Neuronal stem cell (in vitro differentiated cells): ENCODE data around the gene VSIR.

Experiments
- DNase-seq: peaks from one replicate; pipeline ENCODE4 v3.0.0-alpha.2; 2013; ENCODE audit warnings: low spot score
- H2AFZ ChIP-seq: one replicate; pipeline ENCODE4 v1.6.1; 2013; ENCODE audit warnings: mild to moderate bottlenecking, low read length, inconsistent platforms
- H2AK5ac ChIP-seq: 2 replicates; pipeline ENCODE4 v1.6.1; 2013; ENCODE audit warnings: low read depth, mild to moderate bottlenecking, inconsistent platforms, low read length, moderate library complexity, mixed read lengths
- H2BK120ac ChIP-seq: 2 replicates; pipeline ENCODE4 v1.6.1; 2013; ENCODE audit warnings: low read depth, mild to moderate bottlenecking, inconsistent platforms, low read length, moderate library complexity, mixed read lengths
- H2BK12ac ChIP-seq: one replicate; pipeline ENCODE4 v1.6.1; 2013; ENCODE audit warnings: low read length, inconsistent platforms
- H2BK15ac ChIP-seq: 2 replicates; pipeline ENCODE4 v1.6.1; 2013; ENCODE audit warnings: mild to moderate bottlenecking, low read length, inconsistent platforms, mixed read lengths
- H2BK5ac ChIP-seq: one replicate; pipeline ENCODE4 v1.6.1; 2013; ENCODE audit warnings: inconsistent platforms, mild to moderate bottlenecking, low read length, moderate library complexity
- H3K14ac ChIP-seq: one replicate; pipeline ENCODE4 v1.6.1; 2013; ENCODE audit warnings: low read length, inconsistent platforms
- H3K18ac ChIP-seq: 2 replicates; pipeline ENCODE4 v1.6.1; 2013; ENCODE audit warnings: low read length, inconsistent platforms
- H3K23ac ChIP-seq: 2 replicates; pipeline ENCODE4 v1.6.1; 2013; ENCODE audit warnings: low read depth, mild to moderate bottlenecking, mixed read lengths, low read length, inconsistent platforms; ENCODE audit not compliant: poor library complexity
- H3K27ac ChIP-seq: replicated peaks from 3 replicates; pipeline ENCODE4 v1.5.1; 2013; ENCODE audit warnings: low read length, inconsistent platforms
- H3K27me3 ChIP-seq, 3 experiments: 2 replicates each; pipeline ENCODE4 v1.6.1; 2013; ENCODE audit warnings: low read length in 3 of 3, mild to moderate bottlenecking in 2 of 3, inconsistent platforms in 1 of 3, low read depth in 1 of 3, mixed read lengths in 1 of 3, moderate library complexity in 1 of 3; ENCODE audit not compliant: control insufficient read depth in 3 of 3, insufficient read depth in 3 of 3
- H3K36me3 ChIP-seq, 2 donors: replicated peaks in 1 of 2; 2 replicates each; pipeline ENCODE4 v1.6.1; 2013; ENCODE audit warnings: low read length in 2 of 2; ENCODE audit not compliant: control insufficient read depth in 2 of 2, insufficient read depth in 2 of 2
- H3K4ac ChIP-seq: 2 replicates; pipeline ENCODE4 v1.6.1; 2013; ENCODE audit warnings: inconsistent platforms, mild to moderate bottlenecking, low read length, moderate library complexity
- H3K4me1 ChIP-seq, 2 donors: 1 replicate in 1 of 2; 2 replicates in 1 of 2; pipeline ENCODE4 v1.6.1; 2013; ENCODE audit warnings: low read length in 2 of 2, low read depth in 1 of 2; ENCODE audit not compliant: control insufficient read depth in 2 of 2, insufficient read depth in 1 of 2
- H3K4me2 ChIP-seq: one replicate; pipeline ENCODE4 v1.6.1; 2013; ENCODE audit warnings: mild to moderate bottlenecking, low read length, inconsistent platforms; ENCODE audit not compliant: insufficient read depth, poor library complexity, severe bottlenecking
- H3K4me3 ChIP-seq, 2 donors: 2 replicates each; pipeline ENCODE4 v1.5.1; 2013; ENCODE audit warnings: low read length in 2 of 2, mild to moderate bottlenecking in 2 of 2, inconsistent platforms in 1 of 2, moderate library complexity in 1 of 2
- H3K79me1 ChIP-seq: one replicate; pipeline ENCODE4 v1.6.1; 2013; ENCODE audit warnings: low read depth, mild to moderate bottlenecking, inconsistent platforms, low read length, moderate library complexity
- H3K9ac ChIP-seq: one replicate; pipeline ENCODE4 v1.6.1; 2013; ENCODE audit warnings: mild to moderate bottlenecking, low read depth, low read length, inconsistent platforms; ENCODE audit not compliant: poor library complexity
- H3K9me3 ChIP-seq, 2 donors: replicated peaks in 1 of 2; 2 replicates each; pipeline versions ENCODE3 to v1.6.1; 2013; ENCODE audit warnings: low read length in 2 of 2, mild to moderate bottlenecking in 2 of 2, inconsistent platforms in 1 of 2, low read depth in 1 of 2, mixed read lengths in 1 of 2, moderate library complexity in 1 of 2; ENCODE audit not compliant: control insufficient read depth in 2 of 2, insufficient read depth in 1 of 2
- H4K8ac ChIP-seq: one replicate; pipeline ENCODE4 v1.6.1; 2013; ENCODE audit warnings: low read depth, mild to moderate bottlenecking, inconsistent platforms, low read length, moderate library complexity
- H4K91ac ChIP-seq: one replicate; pipeline ENCODE4 v1.6.1; 2013; ENCODE audit warnings: low read length, low read depth, mild to moderate bottlenecking, inconsistent platforms; ENCODE audit not compliant: poor library complexity
- whole genome bisulfite sequencing, 2 donors: extraction: QIAGEN DNeasy Blood & Tissue Kit; methylation state at CpG; one replicate each; pipeline ENCODE4 v1.1.7; 2013; ENCODE audit warnings: missing lambda C conversion rate in 2 of 2, mixed read lengths in 1 of 2; ENCODE audit not compliant: insufficient read length in 2 of 2, insufficient replicate concordance in 1 of 2; ENCODE audit errors: extremely low coverage in 2 of 2; 5-methylcytosine and 5-hydroxymethylcytosine counted together

VSIR gene

GRCh38 chr10:71799608-71800453, 26.5 kb upstream of the VSIR start:
- Histone ChIP-seq H4K91ac (no peak overlapping the region), H2BK120ac (no peak overlapping the region), H4K8ac (no peak overlapping the region), H3K79me1 (no peaks in the 10 kb centered on the region), H3K4me3 (no peak overlapping the region), H3K27me3 (peaks cover 0 to 6% (median 0%) of the 10 kb centered on the region in 3 experiments), H3K4ac (no peak overlapping the region), H3K14ac (no peak overlapping the region), H3K4me2 (no peak overlapping the region), H3K18ac (no peak overlapping the region), H2BK15ac (no peak overlapping the region), H2BK12ac (no peak overlapping the region), H3K27ac (no peak overlapping the region), H3K36me3 (no peaks in the 10 kb centered on the region), H2BK5ac (no peak overlapping the region), H2AK5ac (no peak overlapping the region), H3K9ac (no peak overlapping the region), H2AFZ (no peak overlapping the region), H3K9me3 (no peaks in the 10 kb centered on the region), H3K23ac (peak overlapping the region; percentile 11), H3K4me1 (no peaks in the 10 kb centered on the region)
- WGBS, 2 donors = no CpG with 5 or more reads among the region's 3 CpGs
- DNase-seq = no peak

GRCh38 chr10:71799112-71799511, 25.8 kb upstream of the VSIR start:
- no peak overlapping the region for H2BK120ac ChIP-seq
- no peaks in the 10 kb centered on the region for H3K79me1 ChIP-seq
- no peaks in the 10 kb centered on the region for H3K9me3 ChIP-seq
- WGBS, 2 donors = no CpG with 5 or more reads among the region's 10 CpGs
- no peak overlapping the region for H2BK12ac ChIP-seq
- H2AK5ac ChIP-seq = no peak overlapping the region
- no peak overlapping the region for H3K14ac ChIP-seq
- no peaks in the 10 kb centered on the region for H3K4me1 ChIP-seq
- no peak overlapping the region for H2AFZ ChIP-seq
- H3K9ac ChIP-seq = no peak overlapping the region
- peak overlapping the region; percentile 42 for H3K18ac ChIP-seq
- no peaks in the 10 kb centered on the region for H3K36me3 ChIP-seq
- no peak overlapping the region for H3K4me3 ChIP-seq
- no peak overlapping the region for H3K4ac ChIP-seq
- H3K27me3 ChIP-seq = peaks cover 0 to 1% (median 0%) of the 10 kb centered on the region in 3 experiments
- H4K8ac ChIP-seq = no peak overlapping the region
- H4K91ac ChIP-seq = no peak overlapping the region
- peak overlapping the region; percentile 11 for H3K23ac ChIP-seq
- H2BK15ac ChIP-seq = no peak overlapping the region
- H3K27ac ChIP-seq = no peak overlapping the region
- H2BK5ac ChIP-seq = no peak overlapping the region
- no peak overlapping the region for H3K4me2 ChIP-seq
- no peak for DNase-seq

- no peak overlapping the region for H2BK12ac ChIP-seq
- WGBS, 2 donors = no CpG with 5 or more reads among the region's 6 CpGs
- H3K4ac ChIP-seq = no peak overlapping the region
- no peak overlapping the region for H3K9ac ChIP-seq
- no peak overlapping the region for H4K91ac ChIP-seq
- no peak overlapping the region for H3K27ac ChIP-seq
- no peak overlapping the region for H3K23ac ChIP-seq
- no peak overlapping the region for H2AK5ac ChIP-seq
- H3K4me3 ChIP-seq = peak overlapping the region in 1 of 2 donors; percentile 50
- H2AFZ ChIP-seq = no peak overlapping the region
- H3K36me3 ChIP-seq = no peaks in the 10 kb centered on the region
- H4K8ac ChIP-seq = no peak overlapping the region
- H3K79me1 ChIP-seq = no peaks in the 10 kb centered on the region
- no peaks in the 10 kb centered on the region for H3K4me1 ChIP-seq
- no peak for DNase-seq
- H3K18ac ChIP-seq = no peak overlapping the region
- no peaks in the 10 kb centered on the region for H3K9me3 ChIP-seq
- no peaks in the 10 kb centered on the region for H3K27me3 ChIP-seq
- H3K14ac ChIP-seq = peak overlapping the region; percentile 10
- H2BK15ac ChIP-seq = no peak overlapping the region
- H3K4me2 ChIP-seq = no peak overlapping the region
- no peak overlapping the region for H2BK120ac ChIP-seq
- H2BK5ac ChIP-seq = no peak overlapping the region
Measured at GRCh38 chr10:71798308-71798624, 24.9 kb upstream of the VSIR start.

- Histone ChIP-seq H3K4ac (no peak overlapping the region), H4K8ac (no peak overlapping the region)
Measured at GRCh38 chr10:71797533-71798307, 24.4 kb upstream of the VSIR start.

More at GRCh38 chr10:71797533-71798307, 24.4 kb upstream of the VSIR start:
- no peak overlapping the region for H2AFZ ChIP-seq
- H3K4me3 ChIP-seq = peak overlapping the region in 1 of 2 donors; percentile 50
- no CpG with 5 or more reads among the region's 10 CpGs for WGBS, 2 donors
- H3K14ac ChIP-seq = peak overlapping the region; percentile 10
- H3K79me1 ChIP-seq = no peaks in the 10 kb centered on the region
- no peak for DNase-seq
- H3K4me1 ChIP-seq = no peaks in the 10 kb centered on the region
- H2AK5ac ChIP-seq = no peak overlapping the region
- no peak overlapping the region for H2BK5ac ChIP-seq
- no peaks in the 10 kb centered on the region for H3K27me3 ChIP-seq
- no peaks in the 10 kb centered on the region for H3K36me3 ChIP-seq
- no peak overlapping the region for H2BK120ac ChIP-seq
- H3K9me3 ChIP-seq = no peaks in the 10 kb centered on the region
- no peak overlapping the region for H3K18ac ChIP-seq
- H3K9ac ChIP-seq = peak overlapping the region; percentile 22
- H3K27ac ChIP-seq = no peak overlapping the region
- H2BK15ac ChIP-seq = no peak overlapping the region
- no peak overlapping the region for H2BK12ac ChIP-seq
- no peak overlapping the region for H3K4me2 ChIP-seq
- no peak overlapping the region for H3K23ac ChIP-seq
- H4K91ac ChIP-seq = no peak overlapping the region
